ENCODE measurements around the gene MAP3K9.

The MAP3K9 gene

DNA sequence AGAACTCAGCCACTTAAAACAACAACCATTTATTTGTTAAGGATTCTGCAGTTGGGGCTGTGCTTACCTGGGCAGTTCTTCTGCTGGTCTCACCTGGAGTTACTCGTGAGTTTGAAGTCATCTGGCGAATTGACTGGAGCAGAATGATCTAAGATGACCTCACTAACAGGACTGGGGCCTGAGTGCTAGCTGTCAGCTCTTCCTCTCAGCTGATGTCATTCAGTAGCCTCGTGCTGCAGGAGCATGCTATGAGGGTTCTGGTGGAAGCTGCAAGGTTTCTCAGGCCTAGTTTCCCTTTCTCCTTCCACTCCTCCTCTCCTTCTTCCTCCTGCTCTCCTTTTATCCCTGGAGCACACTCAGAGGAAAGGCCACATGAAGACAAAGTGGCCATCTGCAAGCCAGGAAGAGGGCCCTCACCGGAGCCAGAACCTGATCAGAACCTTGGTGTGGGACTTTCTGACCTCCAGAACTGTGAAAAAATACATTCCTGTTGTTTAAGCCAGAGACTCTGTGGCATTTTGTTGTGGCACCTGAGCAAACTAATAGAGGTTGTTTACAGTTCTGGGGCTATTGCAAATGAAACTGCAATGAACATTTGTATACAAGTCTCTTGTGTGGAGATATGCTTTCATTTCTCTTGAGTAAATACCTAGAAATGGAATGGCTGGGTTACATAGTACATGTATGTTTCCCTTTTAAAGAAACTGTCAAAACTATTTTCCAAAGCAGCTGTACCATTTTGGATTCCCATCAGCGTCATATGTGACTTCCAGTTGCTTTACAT is 21.9 kb upstream of the MAP3K9 start:
- peaks cover 3% of the 10 kb centered on the region for H3K27me3 Mint-ChIP-seq (ENCODE audit: low read depth)
- no peak overlapping the region for H3K27ac Mint-ChIP-seq
- peaks cover 4% of the 10 kb centered on the region for H3K4me1 Mint-ChIP-seq (ENCODE audit: low read depth)
- H3K4me3 Mint-ChIP-seq, result no peak overlapping the region
- no peaks in the 10 kb centered on the region for H3K36me3 Mint-ChIP-seq (ENCODE audit: low read depth)
- no peak for DNase-seq (ENCODE audit: low spot score)
- H3K9me3 Mint-ChIP-seq, result peaks cover 6% of the 10 kb centered on the region

DNA sequence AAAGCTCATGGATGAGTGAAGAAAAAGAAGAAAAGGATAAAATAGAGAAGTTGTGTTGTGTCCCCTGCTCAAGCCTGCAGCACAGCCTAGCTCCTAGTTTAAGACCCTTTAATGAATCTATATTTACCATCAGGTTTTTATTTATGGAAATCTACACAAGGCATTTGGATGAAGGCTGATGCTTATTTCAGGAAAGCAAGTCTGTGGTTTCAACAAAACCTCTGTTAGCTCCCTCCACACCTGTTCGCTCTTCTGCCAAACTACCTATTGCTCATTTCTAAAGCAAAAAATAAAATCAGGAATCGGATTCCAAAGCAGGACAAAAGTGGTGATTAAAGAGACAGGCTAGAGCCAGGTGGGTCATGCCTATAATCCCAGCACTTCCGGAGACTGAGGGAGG is 18.9 kb upstream of the MAP3K9 start:
- no peaks in the 10 kb centered on the region for H3K36me3 Mint-ChIP-seq (ENCODE audit: low read depth)
- H3K9me3 Mint-ChIP-seq, result no peaks in the 10 kb centered on the region
- peaks cover 4% of the 10 kb centered on the region for H3K4me1 Mint-ChIP-seq (ENCODE audit: low read depth)
- no peak overlapping the region for H3K4me3 Mint-ChIP-seq
- no peak overlapping the region for H3K27ac Mint-ChIP-seq
- no peak for DNase-seq (ENCODE audit: low spot score)
- peaks cover 15% of the 10 kb centered on the region for H3K27me3 Mint-ChIP-seq (ENCODE audit: low read depth)

DNA sequence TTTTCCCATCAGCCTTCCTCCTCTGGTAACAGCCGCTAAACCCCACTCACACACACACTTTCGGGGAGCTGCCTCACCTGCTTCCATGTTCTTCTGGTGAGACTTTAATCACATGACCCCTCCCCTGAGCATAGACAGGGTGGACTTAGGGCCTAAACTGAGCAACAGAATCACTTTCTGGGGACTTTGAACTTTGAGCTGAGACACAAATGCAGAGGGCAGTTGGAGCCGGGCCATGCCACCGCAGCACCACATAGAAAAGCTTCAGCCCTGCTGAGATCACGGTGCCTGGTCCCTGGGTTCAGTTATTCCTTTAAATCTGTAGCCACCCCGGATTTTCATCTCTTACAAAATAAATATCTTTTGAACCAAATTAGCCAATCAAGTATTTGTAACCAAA is 18.4 kb upstream of the MAP3K9 start:
- Mint-ChIP-seq H3K27ac (no peak overlapping the region), H3K4me3 (no peak overlapping the region), H3K27me3 (ENCODE audit: low read depth) (peaks cover 19% of the 10 kb centered on the region), H3K36me3 (ENCODE audit: low read depth) (no peaks in the 10 kb centered on the region), H3K4me1 (ENCODE audit: low read depth) (peaks cover 7% of the 10 kb centered on the region), H3K9me3 (no peaks in the 10 kb centered on the region)
- no peak for DNase-seq (ENCODE audit: low spot score)

DNA sequence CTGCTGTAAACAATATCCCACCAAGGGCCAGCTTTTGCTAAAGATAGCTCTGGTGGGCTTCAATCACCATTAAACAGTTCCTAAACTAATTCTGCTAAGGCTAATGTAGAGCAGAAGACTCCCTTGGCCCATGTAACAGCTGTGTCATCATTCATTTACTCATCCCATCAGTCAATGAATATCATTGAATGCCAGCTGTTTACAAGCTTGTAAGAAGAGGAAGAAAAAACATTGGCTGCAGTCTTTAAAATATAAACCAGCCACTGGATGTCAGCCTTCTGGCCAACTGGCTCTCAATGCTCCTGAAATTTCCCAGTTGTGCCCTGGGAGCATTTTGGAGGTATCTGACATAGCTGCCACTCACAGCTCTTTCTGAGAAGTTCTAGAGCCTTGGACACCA is 18.0 kb upstream of the MAP3K9 start:
- Mint-ChIP-seq H3K27ac (no peak overlapping the region), H3K4me3 (no peak overlapping the region), H3K27me3 (ENCODE audit: low read depth) (peaks cover 20% of the 10 kb centered on the region), H3K4me1 (ENCODE audit: low read depth) (peaks cover 9% of the 10 kb centered on the region), H3K9me3 (no peaks in the 10 kb centered on the region), H3K36me3 (ENCODE audit: low read depth) (no peaks in the 10 kb centered on the region)
- no peak for DNase-seq (ENCODE audit: low spot score)

DNA sequence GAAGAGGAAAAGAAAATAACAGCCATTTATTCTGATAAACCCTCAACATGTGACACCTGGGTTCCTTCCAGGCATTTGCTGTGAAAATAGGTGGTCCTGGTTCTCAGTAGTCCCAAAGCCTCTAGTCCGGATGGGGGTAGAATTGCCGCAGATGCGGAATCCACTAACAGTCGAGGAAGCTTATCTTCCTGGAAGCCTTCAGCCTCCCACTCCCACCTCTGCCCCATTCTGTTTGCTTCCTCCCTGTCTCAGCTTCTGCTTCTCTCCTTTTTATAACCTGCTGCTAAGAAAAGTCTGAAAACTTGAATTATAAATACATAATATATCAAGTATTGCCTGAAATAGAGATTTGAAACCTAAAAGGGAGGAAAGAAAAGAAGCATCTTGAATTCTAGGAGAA is 14.0 kb upstream of the MAP3K9 start:
- Mint-ChIP-seq H3K27me3 (ENCODE audit: low read depth) (peaks cover 37% of the 10 kb centered on the region), H3K4me1 (ENCODE audit: low read depth) (peaks cover 17% of the 10 kb centered on the region), H3K4me3 (peak overlapping the region; percentile 87), H3K27ac (no peak overlapping the region), H3K36me3 (ENCODE audit: low read depth) (no peaks in the 10 kb centered on the region), H3K9me3 (no peaks in the 10 kb centered on the region)
- DNase-seq (ENCODE audit: low spot score), result no peak

DNA sequence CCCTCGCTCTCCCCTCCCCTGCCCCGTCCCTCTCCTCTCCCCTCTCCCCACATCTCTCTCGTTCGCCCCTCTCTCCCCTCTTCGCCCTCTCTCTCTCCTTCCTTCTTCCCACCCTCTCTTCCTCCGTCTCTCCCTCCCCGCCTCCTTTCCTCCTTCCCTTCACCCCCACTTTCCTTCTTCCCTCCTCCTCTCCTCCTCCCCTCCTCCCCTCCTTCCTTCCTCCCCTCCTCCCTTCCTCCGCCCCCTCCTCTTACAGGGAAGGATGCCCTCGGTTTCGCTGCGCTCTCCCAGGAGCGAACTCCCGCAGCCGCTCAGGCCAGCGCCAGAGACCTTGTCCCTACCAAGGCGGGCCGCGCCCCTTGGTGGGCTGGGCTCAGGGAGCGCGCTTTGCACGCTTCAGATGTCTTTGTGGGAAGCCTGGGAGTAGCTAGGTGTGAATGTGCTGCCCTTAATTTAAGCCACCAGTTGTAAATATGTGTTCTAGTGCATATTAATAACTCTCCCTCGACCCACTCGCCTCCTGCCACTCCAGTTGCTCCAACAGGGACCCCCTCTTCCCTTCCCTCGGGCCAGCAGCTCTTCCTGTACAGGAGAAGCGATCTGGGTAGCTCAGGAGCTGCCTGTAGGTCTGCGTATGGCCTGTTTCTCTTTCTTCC is 13.3 kb upstream of the MAP3K9 start:
- Mint-ChIP-seq H3K27me3 (ENCODE audit: low read depth) (peaks cover 37% of the 10 kb centered on the region), H3K4me3 (peak overlapping the region; percentile 87), H3K4me1 (ENCODE audit: low read depth) (peaks cover 23% of the 10 kb centered on the region), H3K36me3 (ENCODE audit: low read depth) (no peaks in the 10 kb centered on the region), H3K27ac (peak overlapping the region; percentile 58), H3K9me3 (no peaks in the 10 kb centered on the region)
- DNase-seq (ENCODE audit: low spot score), result no peak

DNA sequence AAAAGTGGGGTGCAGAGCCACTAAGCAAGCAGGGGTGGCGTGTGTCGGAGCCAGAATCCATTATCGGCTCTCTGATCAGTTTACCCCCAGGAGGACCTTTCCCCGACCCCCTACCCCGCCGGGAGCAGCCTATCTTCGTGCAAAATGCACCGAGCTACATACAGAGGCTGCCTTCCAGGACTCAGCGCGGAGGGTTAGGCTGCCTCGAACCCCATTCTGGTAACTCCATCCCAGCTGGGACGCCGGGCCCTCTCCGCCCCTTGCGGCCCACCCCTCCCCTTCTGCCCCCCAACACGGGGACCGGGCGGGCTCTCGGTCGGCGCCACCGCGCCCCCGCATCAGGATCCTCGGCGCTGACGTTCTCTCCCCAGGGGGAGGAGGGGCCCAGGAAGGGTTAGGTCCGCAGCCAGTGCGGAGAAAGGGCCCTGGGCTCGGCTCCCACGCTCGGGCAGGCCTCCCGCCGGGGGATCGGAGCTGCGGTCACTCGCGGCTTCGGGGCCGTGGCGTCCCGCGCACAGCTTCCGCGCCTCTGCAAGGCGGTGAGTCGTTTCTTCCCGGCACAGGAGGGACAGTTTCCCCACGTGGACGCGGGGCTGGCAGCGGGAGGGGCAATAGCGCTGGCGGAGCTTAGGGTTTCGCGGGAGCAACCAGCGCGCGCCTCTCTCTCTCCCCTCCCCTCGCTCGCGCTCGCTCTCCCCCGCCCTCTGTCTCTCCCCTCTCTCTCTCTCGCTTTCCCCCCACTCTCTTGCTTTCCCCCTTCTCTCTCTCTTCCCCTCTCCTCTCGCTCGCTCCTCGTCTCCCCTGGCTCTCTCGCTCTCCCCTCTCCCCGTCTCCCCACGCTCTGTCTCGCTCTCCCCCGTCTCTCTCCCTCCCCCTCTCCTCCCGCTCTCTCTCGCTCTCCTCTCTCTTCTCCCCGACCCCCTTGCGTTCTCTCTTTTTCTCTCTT is 12.5 kb upstream of the MAP3K9 start:
- no peaks in the 10 kb centered on the region for H3K36me3 Mint-ChIP-seq (ENCODE audit: low read depth)

DNA sequence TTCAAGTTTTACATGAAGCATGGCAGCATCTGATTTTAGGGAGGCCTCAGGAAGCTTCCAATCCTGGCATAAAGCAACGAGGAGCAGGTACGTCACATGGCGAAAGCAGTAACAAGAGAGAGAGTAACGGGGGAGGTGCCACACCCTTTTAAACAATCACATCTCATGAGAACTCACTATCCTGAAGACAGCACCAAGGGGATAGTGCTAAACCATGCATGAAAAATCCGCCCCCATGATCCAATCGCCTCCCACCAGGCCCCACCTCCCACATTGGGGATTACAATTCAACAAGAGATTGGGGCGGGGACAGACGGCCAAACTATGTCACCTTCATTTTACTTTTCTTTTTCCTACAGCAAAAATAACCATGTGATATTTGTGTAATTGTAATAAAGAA is 7.2 kb upstream of the MAP3K9 start:
- Mint-ChIP-seq H3K9me3 (no peaks in the 10 kb centered on the region), H3K27ac (no peak overlapping the region), H3K36me3 (ENCODE audit: low read depth) (no peaks in the 10 kb centered on the region), H3K4me1 (ENCODE audit: low read depth) (peaks cover 20% of the 10 kb centered on the region), H3K4me3 (no peak overlapping the region), H3K27me3 (ENCODE audit: low read depth) (peaks cover 17% of the 10 kb centered on the region)
- no peak for DNase-seq (ENCODE audit: low spot score)

More for the DNA sequence above, 12.5 kb upstream of the MAP3K9 start:
- Mint-ChIP-seq H3K4me3 (peak overlapping the region; percentile 87), H3K9me3 (no peaks in the 10 kb centered on the region), H3K27me3 (ENCODE audit: low read depth) (peaks cover 37% of the 10 kb centered on the region), H3K4me1 (ENCODE audit: low read depth) (peaks cover 25% of the 10 kb centered on the region), H3K27ac (peak overlapping the region; percentile 15)
- peak; percentile 72 for DNase-seq (ENCODE audit: low spot score)

DNA sequence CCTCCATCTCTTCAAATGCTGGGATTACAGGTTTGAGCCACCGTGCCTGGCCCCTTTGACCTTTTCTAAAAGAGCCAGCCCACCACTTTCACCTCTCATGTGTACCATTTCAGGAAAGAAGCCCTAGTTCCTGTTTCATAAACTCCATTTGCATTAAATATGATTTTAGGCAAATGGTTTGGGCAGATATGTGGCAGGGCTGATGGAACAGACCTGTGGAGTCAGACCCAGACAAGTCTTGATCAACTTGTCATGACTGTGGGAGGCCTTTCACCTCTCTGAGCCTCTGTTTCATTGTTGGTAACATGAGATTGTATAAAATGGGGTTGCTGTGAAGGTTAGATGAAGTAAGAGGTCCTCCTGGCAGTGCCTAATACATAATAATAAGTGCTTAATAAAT is 5.2 kb upstream of the MAP3K9 start:
- H3K36me3 Mint-ChIP-seq (ENCODE audit: low read depth), result no peaks in the 10 kb centered on the region
- no peak for DNase-seq (ENCODE audit: low spot score)
- no peak overlapping the region for H3K4me3 Mint-ChIP-seq
- no peaks in the 10 kb centered on the region for H3K9me3 Mint-ChIP-seq
- H3K27me3 Mint-ChIP-seq (ENCODE audit: low read depth), result peaks cover 3% of the 10 kb centered on the region
- H3K27ac Mint-ChIP-seq, result no peak overlapping the region
- peaks cover 13% of the 10 kb centered on the region for H3K4me1 Mint-ChIP-seq (ENCODE audit: low read depth)

DNA sequence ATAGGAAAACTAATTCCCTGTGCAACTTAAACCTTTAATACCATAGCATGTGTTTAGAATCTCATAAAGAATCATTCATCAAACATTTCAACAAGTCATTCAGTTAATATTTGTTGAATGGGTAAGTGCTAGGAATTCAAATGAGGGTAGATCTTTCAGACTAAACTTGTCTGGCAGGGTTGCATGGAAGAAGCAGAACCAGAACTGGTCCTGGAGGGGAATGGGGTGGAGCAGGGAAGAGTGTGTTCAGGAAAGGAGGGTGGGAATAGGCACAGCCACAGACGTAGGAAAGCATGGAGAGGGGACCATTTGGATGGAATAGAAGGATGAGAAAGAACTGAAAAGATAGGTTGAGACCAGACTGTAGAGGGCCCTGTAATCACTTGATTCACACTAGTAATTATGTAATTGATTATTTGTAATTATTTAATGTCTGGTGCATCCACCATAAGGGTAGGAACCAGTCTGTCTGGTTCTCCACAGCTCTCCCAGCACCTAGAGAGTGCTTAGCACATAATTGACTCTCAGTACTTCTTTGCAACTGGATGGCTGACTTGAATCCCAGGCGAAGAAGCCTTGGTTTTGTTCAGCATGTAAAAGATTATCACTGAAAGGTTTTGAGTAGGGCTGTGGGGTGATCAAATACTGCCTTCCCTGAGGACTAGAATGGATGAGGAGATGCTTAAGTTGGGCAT is 3.0 kb upstream of the MAP3K9 start:
- Mint-ChIP-seq H3K9me3 (no peaks in the 10 kb centered on the region), H3K27ac (no peak overlapping the region), H3K4me1 (ENCODE audit: low read depth) (peaks cover 3% of the 10 kb centered on the region), H3K36me3 (ENCODE audit: low read depth) (peaks cover 2% of the 10 kb centered on the region), H3K27me3 (ENCODE audit: low read depth) (peaks cover 3% of the 10 kb centered on the region), H3K4me3 (no peak overlapping the region)
- DNase-seq (ENCODE audit: low spot score), result no peak

DNA sequence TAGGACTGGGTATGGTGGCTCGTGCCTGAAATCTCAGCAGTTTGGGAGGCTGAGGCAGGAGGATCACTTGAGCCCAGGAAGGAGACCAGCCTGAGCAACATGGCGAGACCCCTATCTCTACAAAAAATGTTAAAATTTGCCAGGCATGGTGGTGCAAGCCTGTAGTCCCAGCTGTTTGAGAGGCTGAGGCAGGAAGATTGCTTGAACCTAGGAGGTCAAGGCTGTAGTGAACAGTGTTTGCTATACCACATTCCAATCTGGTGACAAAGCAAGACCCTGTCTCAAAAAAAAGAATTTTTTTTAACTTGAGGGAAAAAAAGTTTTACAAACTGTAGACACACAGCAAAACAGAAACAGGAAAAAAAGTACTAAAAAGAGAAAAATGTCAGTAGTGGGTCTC is 2.3 kb upstream of the MAP3K9 start:
- Mint-ChIP-seq H3K4me1 (ENCODE audit: low read depth) (peaks cover 5% of the 10 kb centered on the region), H3K4me3 (no peak overlapping the region), H3K9me3 (no peaks in the 10 kb centered on the region), H3K27me3 (ENCODE audit: low read depth) (peaks cover 6% of the 10 kb centered on the region), H3K27ac (no peak overlapping the region), H3K36me3 (ENCODE audit: low read depth) (peaks cover 2% of the 10 kb centered on the region)
- DNase-seq (ENCODE audit: low spot score), result no peak

DNA sequence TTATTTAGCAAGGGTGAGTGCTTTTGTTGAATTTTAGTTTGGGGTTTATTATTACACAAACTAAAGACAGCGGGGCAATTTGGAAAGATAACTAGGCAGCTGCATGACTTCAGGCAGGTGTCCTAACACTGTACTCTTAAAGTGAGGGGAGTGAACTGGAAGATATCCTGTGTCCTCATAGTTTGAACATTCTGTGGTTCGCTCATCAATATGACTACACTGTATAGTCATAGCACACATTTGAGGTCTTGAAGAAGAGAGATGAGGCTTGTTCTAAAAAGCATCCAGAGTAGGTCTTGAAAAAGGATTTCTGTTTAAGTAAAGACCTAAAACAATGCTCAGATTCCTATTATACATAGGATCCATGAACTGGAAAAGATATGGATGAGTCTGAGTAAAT is 1.7 kb upstream of the MAP3K9 start:
- no peak for DNase-seq (ENCODE audit: low spot score)
- Mint-ChIP-seq H3K4me1 (ENCODE audit: low read depth) (peaks cover 5% of the 10 kb centered on the region), H3K27me3 (ENCODE audit: low read depth) (peaks cover 6% of the 10 kb centered on the region), H3K27ac (no peak overlapping the region), H3K36me3 (ENCODE audit: low read depth) (peaks cover 2% of the 10 kb centered on the region), H3K4me3 (no peak overlapping the region), H3K9me3 (no peaks in the 10 kb centered on the region)

DNA sequence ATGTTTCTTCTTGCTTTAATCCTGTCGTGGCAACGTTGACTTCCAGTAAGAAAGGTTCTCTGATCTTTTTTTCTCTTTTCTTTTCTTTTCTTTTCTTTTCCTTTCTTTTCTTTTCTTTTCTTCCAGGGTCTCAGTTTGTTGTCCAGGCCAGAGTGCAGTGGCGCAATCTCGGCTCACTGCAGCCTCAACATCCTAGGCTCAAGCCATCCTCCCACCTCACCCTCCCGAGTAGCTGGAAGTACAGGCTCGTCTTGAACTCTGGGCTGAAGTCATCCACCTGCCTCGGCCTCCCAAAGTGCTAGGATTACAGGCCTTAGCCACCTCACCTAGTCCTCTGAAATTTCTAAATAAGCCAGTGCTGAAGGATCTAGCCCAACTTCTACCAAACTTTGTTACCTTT is 1.3 kb upstream of the MAP3K9 start:
- Mint-ChIP-seq H3K27ac (no peak overlapping the region), H3K4me1 (ENCODE audit: low read depth) (peaks cover 5% of the 10 kb centered on the region), H3K27me3 (ENCODE audit: low read depth) (peaks cover 6% of the 10 kb centered on the region)

More for the DNA sequence above, 1.3 kb upstream of the MAP3K9 start:
- peaks cover 2% of the 10 kb centered on the region for H3K36me3 Mint-ChIP-seq (ENCODE audit: low read depth)
- H3K4me3 Mint-ChIP-seq, result no peak overlapping the region
- DNase-seq (ENCODE audit: low spot score), result no peak
- no peaks in the 10 kb centered on the region for H3K9me3 Mint-ChIP-seq

Measured in T-helper 2 cell treated with Interferon-gamma antibody and Interleukin-4, amounts not matched to agents 5 μg/mL and 100 μg/mL, for 36 hours (primary cell).